Measurements from ENCODE around the gene RAB14.
A peak's percentile ranks its signal among the peaks of the same experiment; 100 is the strongest.

Gene RAB14

DNA sequence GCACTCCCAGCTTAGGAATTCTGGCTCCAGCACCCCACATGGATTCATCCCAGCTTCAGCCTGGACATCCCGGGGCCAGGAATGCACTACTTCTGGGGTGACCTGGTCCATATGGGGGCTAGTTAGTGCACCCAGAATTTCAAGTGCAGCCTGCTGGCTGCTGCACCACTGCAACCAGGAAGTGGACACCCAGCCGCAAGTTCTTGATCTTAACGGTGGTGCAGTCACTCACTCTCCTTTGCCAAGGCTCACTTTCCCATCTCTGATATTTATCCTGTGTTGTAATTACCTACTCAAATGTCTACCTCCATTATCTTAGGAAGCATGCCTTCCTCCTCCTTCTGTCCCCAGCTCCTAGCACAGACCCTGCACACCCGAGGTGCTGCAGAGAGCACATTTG is 26.2 kb upstream of the RAB14 start:
- TF ChIP-seq CTCF (IDR thresholded peaks at IDR 0.05; ENCODE audit: poor library complexity, severe bottlenecking) = no peak
- Histone ChIP-seq H3K36me3 (ENCODE audit: low read depth) (no peaks in the 10 kb centered on the region), H3K27me3 (ENCODE audit: insufficient read depth, poor library complexity, severe bottlenecking) (no peaks in the 10 kb centered on the region), H3K4me1 (ENCODE audit: insufficient read depth, poor library complexity, severe bottlenecking) (peaks cover 7% of the 10 kb centered on the region), H3K4me3 (ENCODE audit: severe bottlenecking) (no peak overlapping the region), H3K27ac (ENCODE audit: poor library complexity, severe bottlenecking) (no peak overlapping the region), H3K9me3 (ENCODE audit: severe bottlenecking) (no peaks in the 10 kb centered on the region)
- ATAC-seq (ENCODE audit: low read depth) = no peak
- DNase-seq (ENCODE audit: low spot score) = no peak

GRCh38 chr9:121226175-121226574 is 24.5 kb upstream of the RAB14 start:
- ATAC-seq (ENCODE audit: low read depth) (peak; percentile 64; the same call in 1 of the 3 replicates), DNase-seq (ENCODE audit: low spot score) (no peak)
- Histone ChIP-seq H3K9me3 (ENCODE audit: severe bottlenecking) (no peaks in the 10 kb centered on the region), H3K4me3 (ENCODE audit: severe bottlenecking) (no peak overlapping the region), H3K36me3 (ENCODE audit: low read depth) (no peaks in the 10 kb centered on the region), H3K27ac (ENCODE audit: poor library complexity, severe bottlenecking) (no peak overlapping the region), H3K27me3 (ENCODE audit: insufficient read depth, poor library complexity, severe bottlenecking) (no peaks in the 10 kb centered on the region), H3K4me1 (ENCODE audit: insufficient read depth, poor library complexity, severe bottlenecking) (peaks cover 7% of the 10 kb centered on the region)
- no peak for TF ChIP-seq CTCF (IDR thresholded peaks at IDR 0.05; ENCODE audit: poor library complexity, severe bottlenecking)

DNA sequence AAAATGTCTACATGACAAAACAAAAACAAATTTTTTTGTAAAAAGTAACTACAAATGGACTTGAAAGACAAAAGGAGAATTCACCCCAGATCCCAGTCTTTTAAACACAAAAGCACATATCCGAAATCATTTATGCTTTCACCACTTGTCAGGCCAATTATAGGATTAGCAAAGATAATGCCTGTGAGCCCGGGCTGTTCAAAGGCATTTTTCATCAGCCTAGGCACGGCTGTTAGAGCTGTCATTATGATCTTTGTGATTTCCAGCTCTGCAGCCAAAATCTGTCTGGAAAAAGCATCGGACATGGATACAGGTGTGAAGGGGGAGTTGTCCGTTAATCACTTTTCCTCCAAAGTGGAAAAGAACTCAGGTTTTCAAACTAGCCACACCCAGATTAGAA is 23.6 kb upstream of the RAB14 start:
- H3K27ac ChIP-seq (ENCODE audit: poor library complexity, severe bottlenecking) = no peak overlapping the region
- no peaks in the 10 kb centered on the region for H3K27me3 ChIP-seq (ENCODE audit: insufficient read depth, poor library complexity, severe bottlenecking)
- peaks cover 7% of the 10 kb centered on the region for H3K4me1 ChIP-seq (ENCODE audit: insufficient read depth, poor library complexity, severe bottlenecking)
- no peak for DNase-seq (ENCODE audit: low spot score)
- no peak for TF ChIP-seq CTCF (IDR thresholded peaks at IDR 0.05; ENCODE audit: poor library complexity, severe bottlenecking)
- no peak for ATAC-seq (ENCODE audit: low read depth)
- no peaks in the 10 kb centered on the region for H3K9me3 ChIP-seq (ENCODE audit: severe bottlenecking)
- H3K4me3 ChIP-seq (ENCODE audit: severe bottlenecking) = no peak overlapping the region
- H3K36me3 ChIP-seq (ENCODE audit: low read depth) = no peaks in the 10 kb centered on the region

- Histone ChIP-seq H3K27ac (ENCODE audit: poor library complexity, severe bottlenecking) (no peak overlapping the region), H3K4me1 (ENCODE audit: insufficient read depth, poor library complexity, severe bottlenecking) (peaks cover 9% of the 10 kb centered on the region), H3K27me3 (ENCODE audit: insufficient read depth, poor library complexity, severe bottlenecking) (no peaks in the 10 kb centered on the region), H3K9me3 (ENCODE audit: severe bottlenecking) (no peaks in the 10 kb centered on the region), H3K36me3 (ENCODE audit: low read depth) (no peaks in the 10 kb centered on the region), H3K4me3 (ENCODE audit: severe bottlenecking) (no peak overlapping the region)
- ATAC-seq (ENCODE audit: low read depth) = no peak; the same call in 2 of the 3 replicates
- TF ChIP-seq CTCF (IDR thresholded peaks at IDR 0.05; ENCODE audit: poor library complexity, severe bottlenecking) = peak; percentile 89
- no peak for DNase-seq (ENCODE audit: low spot score)
Observed at GRCh38 chr9:121222524-121223171, 21.0 kb upstream of the RAB14 start.

- Histone ChIP-seq H3K36me3 (ENCODE audit: low read depth) (no peaks in the 10 kb centered on the region), H3K27me3 (ENCODE audit: insufficient read depth, poor library complexity, severe bottlenecking) (no peaks in the 10 kb centered on the region), H3K27ac (ENCODE audit: poor library complexity, severe bottlenecking) (no peak overlapping the region), H3K9me3 (ENCODE audit: severe bottlenecking) (no peaks in the 10 kb centered on the region), H3K4me1 (ENCODE audit: insufficient read depth, poor library complexity, severe bottlenecking) (peaks cover 12% of the 10 kb centered on the region), H3K4me3 (ENCODE audit: severe bottlenecking) (no peak overlapping the region)
- TF ChIP-seq CTCF (IDR thresholded peaks at IDR 0.05; ENCODE audit: poor library complexity, severe bottlenecking) = no peak
- no peak for ATAC-seq (ENCODE audit: low read depth)
- DNase-seq (ENCODE audit: low spot score) = no peak
Observed at GRCh38 chr9:121221664-121222055, 20.0 kb upstream of the RAB14 start.

All from RWPE2 (cell line).